Right hindlimb (tissue), 1 donor: Measurements from ENCODE around the gene PVALEF.
A peak's percentile ranks its signal among the peaks of the same experiment; 100 is the strongest.

Source experiments
- DNase-seq: peaks from one replicate; pipeline ENCODE4 v3.0.0-alpha.2; 2018

The PVALEF gene

DNA sequence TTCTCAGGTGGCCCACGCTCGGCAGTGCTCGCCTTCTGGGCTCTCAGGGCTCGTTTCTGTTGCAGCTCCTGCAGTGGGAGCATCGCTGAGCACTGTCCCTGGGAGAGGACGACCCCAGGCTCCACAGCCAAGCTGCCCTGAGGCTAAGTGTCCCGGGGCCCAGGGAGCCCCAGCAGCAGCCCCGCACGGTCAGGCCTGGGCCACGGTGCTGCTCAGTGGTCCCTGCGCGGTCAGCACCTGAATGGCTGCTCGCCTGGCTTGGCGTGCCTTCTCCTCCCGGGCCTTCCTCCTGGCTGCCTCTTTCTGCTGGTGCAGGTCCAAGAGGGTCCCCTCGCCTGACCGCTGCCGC is 34.1 kb downstream of the PVALEF start:
- no peak for DNase-seq

DNA sequence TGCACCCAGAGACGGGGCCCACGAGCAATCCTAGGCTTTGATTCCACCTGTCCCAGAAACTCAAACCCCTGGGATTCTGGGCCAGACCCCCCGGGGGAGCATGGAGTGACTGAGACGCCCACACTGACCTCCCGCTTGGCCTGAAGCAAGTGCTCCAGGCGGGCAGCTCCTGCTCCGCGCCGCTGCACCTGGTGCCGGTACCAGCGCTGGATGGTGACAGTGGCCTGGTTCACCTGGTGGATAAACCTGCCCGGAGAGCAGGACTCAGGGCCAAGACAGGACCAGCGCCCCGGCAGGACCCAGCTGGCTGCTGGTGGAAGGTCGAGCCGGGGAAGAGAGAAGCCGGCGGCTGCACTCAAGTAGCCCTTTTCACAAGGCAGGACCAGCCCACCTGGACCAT is 34.9 kb downstream of the PVALEF start:
- DNase-seq = no peak

DNA sequence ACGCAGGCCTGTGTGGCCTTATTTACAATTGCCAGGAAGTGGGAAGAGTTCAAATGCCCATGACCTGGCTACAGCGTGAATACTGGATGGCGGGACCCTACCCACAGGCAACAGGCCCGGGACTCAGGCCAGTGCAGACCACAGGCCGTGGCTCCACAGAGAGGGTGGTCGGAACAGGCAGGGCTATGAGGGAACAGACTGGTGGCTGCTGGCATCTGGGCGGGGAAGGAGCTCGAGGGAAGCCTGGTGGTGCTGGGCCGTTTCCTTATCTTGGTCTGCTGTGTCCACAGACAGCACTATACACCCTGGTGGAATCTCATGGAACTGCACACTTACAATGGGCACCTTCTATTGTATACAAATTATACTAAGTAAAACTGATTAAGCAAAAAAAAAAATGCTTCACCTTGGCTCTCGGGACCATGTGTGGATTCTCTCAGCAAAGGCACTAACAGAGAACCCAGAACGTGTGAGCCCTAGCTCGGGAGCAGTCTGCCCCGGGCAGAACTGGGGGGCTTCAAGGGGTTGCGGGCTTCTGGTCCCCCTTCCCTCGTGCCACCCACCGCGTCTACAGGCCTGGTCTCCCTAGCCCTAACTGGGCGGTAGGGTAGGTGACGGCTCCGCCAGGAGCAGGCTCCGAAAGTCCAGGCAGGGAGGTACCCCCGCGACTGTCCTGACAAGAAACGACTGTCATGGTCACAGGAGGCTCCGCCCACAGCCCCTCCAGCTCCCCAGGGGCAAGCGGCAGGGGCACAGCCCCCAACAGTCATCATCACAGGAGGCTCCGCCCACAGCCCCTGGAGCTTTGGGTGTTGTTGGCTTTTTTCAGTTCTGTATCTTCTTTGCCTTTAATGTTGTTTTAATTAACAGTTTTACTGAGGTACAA is 35.6 kb downstream of the PVALEF start:
- no peak for DNase-seq

DNA sequence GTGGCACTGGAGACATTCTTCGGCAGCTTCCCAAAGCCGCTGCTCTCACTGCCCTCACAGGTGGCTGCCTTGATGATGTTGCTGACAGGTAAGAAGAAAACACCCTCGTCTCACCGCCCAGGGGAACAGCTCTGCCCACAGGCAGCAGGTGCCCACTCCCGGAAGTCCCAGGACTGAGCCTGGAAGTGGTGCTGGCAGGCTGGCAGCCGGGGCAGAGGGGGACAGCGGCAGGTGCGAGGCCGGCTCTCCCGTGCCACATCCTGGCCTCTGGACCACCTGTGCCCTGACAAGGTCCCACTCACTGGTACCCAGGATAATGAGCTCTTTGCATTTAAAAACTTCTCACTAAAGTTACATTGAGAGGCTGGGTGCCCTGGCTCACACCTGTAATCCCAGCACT is 37.0 kb downstream of the PVALEF start:
- DNase-seq = no peak

DNA sequence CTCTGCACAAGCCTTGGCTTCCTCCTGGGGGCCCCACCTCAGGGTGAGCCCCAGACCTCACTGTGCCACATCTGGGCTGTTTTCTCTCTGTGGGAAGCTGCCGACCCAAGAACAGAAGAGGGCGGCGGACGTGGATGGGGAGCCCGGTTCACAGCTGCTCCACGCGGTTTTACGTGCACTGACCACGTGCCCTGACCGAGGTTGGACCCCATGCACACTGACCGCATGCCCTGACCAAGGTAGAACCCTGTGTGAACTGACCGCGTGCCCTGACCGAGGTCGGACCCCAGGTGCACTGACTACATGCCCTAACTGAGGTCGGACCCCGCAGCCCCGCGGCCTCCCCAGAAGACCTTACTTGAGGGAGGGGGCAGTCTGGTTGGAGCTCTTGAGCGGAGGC is 37.8 kb downstream of the PVALEF start:
- DNase-seq = no peak

DNA sequence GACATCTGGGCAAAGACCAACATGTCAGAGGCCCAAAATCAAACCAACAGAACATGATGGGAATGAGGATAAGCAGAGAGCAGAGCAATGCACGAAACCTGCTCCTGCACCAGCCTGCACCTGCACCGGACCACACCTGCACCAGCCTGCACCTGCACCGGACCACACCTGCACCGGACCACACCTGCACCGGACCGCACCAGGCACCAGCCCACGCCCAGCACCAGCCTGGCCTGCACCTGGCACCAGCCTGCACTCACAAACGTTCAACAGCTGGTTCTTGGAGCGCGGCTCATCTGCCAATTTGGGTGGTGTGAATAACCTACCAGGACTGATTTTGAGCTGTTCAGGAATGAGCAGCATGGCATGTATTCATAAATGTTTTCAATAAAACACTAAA is 39.3 kb downstream of the PVALEF start:
- DNase-seq = no peak

DNA sequence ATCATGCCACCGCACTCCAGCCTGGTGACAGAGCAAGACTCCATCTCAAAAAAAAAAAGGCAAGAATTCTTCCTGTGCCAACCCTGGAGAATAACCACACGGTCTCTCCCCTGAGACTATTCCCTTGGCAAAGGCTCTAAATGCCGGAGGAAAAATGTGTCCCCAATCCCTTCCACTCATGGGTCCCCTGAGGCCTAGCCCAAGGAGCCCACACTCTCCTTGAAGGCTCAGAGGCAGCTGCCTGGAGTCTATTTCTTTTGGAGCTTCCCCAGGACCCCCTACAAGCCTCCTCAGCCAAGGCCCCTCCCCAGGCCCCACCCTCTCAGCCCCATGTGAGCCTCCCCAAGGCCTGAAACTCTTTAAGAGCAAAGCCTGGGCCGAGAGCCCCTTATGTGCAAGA is 40.9 kb downstream of the PVALEF start:
- DNase-seq = no peak

DNA sequence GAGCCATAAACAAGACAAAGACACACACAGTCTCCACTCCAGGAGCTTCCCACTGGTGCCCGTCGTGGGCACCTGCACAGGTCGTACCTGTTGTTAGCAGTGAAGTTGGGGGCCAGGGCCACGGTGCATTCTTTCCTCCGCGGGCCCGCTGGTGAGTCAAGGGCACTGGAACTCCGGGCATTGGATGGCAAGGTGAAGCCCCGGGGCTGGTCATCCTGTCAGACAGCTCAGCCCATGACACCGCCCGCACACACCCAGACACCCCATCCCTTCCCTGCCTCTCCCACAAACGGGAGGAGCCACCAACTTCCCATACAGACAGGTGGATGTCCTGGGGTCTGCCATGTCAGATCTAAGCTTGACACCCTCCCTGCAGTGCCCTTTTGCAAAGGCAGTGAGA is 41.4 kb downstream of the PVALEF start:
- DNase-seq = no peak

DNA sequence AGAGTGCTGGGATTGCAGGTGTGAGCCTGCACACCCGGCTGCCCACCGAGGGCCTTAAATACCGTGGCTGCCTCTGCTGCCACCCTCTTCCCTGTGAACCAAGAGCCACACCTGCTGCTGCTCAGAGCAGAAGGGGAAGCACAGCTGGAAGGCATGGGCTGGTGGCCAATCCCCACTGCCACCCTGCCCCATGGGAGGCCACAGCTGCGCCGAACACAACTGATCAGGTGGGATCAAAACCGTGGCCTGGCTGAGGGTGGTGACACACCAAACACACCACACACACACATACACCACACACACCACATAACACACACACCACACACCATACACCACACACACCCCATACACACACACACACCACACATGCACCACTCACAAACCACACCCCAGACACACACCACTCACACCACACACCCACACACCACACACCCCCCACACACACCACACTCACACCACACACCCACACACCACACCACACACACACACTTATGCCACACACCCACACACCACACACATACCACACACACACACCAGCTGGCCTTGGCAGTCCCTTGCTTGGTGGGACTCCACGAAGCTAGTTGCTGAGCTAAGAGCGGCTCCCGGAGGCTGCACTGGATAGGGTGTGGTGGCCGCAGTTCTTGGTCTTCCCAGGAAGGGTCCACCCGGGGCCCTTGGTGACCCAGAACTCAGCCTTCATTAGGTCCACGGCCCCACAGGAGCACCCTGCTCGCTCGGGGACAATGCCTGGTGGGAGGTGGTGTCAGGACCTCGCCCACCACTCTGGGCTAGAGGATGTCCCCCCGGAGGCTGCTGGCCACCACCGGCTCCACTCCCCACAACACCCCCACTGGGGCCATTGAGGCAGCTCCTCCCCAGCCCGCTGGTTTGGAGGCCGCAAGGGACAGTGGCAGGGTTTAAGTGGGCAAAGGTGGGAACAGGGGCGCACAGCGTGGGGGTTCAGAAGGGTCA is 42.6 kb downstream of the PVALEF start:
- DNase-seq = peak; percentile 44

DNA sequence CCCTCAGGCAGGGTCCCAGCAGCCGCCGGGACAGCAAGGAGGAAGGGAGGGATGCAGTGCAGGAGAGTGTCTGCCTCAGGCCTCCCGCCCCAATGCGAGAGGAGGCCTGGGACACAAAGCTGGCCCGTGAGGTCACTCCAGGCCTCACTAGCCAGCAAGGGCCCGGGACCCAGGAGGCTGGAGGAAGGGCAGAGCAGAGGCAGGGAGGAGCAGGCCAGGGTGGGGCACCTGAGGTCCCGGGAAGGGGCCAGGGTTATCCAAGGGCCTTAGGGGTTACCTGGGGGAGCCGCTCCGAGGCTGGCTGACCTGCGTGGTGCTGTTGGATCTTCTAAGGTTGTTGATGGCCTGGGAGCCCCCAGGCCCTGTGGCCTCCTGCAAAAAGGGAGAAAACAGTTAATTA is 43.3 kb downstream of the PVALEF start:
- DNase-seq = no peak

DNA sequence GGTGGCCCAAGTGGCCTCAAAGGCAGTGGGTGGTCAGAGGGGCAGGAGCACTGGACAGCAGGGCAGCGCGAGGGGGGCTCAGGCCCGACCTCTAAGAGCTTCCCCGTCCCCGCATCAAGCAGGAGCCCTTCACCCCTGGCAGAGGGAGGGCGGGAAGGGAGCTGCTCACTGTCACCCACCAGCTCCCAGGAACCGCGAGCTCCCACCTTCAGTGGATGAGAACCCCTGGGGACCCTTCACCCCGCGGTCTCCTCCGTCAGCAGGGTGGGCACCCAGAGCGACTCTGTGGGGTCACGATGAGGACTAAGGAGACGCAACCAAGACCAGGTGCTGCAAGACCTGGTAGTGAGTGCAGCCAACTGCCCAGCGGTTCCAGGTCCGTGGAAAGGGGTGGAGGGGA is 43.8 kb downstream of the PVALEF start:
- DNase-seq = no peak

DNA sequence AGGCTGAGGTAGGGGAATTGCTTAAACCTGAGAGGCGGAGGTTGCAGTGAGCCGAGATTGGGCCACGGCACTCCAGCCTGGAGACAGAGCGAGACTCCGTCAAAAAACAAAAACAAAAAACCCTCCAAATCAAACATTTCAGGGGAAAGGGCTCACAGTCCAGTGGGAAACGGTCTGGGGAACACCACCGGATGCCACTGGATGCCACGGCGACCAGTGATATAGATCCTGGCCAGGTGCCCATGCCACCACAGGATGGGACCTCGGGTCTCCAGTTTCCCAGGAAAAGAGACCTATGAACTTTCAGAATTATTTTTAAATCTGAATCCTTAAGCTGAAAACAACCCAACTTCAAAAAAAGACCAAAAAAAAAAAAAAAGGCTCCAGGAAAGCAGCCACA is 45.2 kb downstream of the PVALEF start:
- DNase-seq = no peak

DNA sequence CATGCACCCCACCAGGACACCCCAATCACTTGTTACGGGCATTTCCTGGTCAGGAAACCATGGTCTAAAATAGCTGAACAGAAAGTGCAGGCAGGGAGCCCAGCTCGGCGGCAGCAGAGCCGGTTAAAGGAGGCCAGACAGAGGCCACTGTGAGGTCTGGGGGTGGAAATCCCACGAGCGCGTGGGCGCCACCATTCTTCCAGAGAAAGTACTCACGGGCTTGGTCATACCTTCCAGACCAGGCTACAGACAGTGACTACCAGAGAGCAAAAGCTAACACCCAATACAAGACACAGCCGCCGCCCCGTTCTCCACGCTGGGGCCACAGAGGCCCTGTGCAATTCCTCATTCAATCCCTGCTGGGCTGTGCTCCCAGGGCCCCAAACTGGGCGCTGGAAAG is 45.6 kb downstream of the PVALEF start:
- DNase-seq = no peak

DNA sequence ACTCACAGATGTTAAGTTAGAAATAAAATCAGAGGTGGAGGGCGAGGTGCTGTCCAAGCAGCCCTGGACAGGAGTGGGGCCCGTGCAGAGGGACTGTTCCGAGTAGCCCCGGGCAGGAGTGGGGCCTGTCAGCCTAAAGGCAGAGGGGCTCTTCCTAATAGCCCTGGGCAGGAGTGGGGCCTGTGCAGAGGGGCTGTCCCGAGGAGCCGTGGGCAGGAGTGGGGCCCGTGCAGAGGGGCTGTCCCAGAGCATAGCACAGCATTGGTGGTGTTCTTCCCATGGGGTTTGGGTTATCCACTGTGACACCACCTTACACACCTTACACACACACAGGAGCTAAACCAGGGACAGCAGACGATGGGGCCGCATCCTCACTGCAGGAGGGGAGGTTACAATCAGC is 47.1 kb downstream of the PVALEF start:
- DNase-seq = no peak

DNA sequence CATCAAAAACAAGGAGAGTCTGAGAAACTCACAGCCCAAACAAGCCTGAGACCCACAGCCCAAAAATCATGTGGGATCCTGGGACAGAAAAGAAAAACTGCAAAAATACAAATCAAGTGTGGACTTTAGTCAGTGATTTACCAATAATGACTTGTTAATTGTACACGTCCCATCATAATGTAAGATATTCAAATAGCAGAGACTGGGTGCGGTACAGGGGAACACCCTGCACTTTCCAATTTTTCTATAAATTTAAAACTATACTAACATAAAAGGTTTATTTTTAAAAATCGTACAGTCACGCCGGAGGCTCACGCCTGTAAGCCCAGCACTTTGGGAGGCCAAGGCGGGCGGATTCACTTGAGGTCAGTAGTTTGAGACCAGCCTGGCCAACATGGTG is 48.7 kb downstream of the PVALEF start:
- no peak for DNase-seq

DNA sequence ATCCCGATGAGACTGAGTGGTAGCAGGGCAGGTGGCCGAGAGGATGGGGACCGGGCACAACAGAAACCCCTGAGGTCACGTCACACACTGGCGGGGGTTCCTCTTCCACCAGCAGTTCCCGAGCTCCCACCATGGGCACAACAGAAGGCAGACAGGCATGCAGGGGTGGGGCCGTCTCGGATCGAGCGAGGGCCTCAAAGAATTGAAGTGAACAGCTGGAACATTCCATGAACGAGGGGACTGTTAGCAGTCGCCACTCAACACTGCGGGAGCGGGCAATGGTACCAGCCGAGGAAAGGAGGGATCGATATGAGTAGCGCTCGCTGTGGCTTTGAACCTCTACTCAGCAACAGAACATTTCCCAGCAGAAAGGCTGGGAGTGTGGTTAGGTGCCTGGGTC is 52.2 kb downstream of the PVALEF start:
- DNase-seq = peak; percentile 74

DNA sequence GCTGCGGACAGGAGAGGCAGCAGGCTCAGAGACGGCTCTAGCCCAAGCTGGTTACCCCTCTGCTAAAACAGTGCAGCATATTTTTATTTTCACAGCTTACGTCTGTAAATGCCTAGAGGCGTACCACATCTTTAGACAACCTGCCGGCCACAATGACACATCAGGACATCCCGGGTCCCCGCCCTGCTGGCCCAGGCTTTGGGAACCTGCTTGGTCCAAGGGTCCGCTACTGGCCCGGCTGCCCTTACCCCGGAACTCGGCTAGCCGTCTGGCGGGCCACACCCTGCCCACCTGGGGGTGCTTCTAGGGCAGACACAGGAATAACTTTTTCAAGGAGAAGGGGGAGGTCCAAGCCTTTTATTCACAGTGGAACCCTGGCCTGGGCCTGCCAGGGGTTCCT is 53.2 kb downstream of the PVALEF start:
- no peak for DNase-seq

DNA sequence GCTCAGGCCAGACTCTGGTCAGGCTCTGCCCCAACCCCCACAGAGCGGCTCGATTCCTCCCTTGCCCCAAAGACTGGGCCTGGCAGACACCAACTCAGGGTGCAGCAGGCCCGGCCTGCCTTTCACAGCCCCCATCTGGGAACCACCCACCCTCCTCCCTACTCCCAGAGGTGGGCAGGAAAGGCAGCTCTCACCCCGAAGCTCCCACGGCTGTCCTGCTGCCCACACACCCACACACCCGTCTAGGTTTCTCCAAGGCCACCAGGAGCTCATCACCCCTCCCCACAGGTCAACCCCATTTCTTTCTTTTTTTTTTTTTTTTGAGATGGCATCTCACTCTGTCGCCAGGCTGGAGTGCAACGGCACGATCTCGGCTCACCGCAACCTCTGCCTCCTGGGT is 53.7 kb downstream of the PVALEF start:
- DNase-seq = no peak

DNA sequence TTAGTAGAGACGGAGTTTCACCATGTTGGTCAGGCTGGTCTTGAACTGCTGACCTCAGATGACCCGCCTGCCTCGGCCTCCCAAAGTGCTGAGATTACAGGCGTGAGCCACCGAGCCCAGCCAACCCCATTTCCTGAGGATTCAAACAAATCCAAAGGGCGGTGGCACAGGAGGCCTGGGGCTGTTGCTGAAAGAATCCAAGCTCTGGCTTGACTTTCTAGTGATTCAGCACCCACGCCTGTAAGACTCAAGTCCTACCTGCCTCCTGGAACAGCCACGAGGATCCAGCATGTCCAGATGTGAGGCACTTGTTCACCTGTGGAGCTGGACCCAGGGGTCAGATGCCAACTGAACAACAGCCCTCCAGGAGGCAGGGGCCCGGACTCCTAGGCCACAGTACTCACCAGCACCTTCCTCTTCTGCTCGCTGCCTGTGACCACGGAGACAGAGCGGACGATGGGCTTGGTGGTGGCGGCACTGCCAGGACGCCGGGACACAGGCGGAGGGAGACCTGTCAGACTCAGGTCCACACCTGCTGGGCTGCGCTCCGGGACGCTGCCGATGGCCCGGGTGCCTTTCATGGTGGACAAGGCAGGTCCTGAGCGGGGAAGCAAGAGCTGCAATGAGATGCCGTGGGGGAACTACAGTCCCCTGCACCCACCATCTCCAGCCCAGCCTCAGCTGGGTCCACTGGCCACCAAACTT is 54.3 kb downstream of the PVALEF start:
- no peak for DNase-seq

DNA sequence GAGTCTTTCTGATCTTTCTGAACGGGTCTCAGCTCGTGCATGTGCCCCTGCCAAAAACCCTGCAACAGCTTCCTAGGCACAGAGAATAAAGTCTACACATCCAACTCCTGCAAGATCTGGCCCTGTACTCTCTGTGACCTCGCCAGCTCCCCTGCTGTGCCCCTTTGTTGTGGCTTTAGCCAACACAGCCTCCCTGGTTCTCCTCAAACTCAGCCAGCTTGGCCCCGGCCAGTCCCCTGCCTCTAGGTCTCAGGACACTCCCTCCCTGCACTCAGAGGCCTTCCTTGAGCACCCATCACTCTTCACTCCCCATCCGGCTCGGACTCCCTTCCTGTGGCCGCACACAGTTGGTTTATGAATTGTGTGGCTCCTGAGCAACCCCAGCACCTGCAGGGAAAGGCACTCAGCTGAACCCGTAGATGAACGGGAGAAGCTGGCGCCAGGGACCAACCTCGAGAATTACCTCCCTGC is 56.1 kb downstream of the PVALEF start:
- DNase-seq = no peak

DNA sequence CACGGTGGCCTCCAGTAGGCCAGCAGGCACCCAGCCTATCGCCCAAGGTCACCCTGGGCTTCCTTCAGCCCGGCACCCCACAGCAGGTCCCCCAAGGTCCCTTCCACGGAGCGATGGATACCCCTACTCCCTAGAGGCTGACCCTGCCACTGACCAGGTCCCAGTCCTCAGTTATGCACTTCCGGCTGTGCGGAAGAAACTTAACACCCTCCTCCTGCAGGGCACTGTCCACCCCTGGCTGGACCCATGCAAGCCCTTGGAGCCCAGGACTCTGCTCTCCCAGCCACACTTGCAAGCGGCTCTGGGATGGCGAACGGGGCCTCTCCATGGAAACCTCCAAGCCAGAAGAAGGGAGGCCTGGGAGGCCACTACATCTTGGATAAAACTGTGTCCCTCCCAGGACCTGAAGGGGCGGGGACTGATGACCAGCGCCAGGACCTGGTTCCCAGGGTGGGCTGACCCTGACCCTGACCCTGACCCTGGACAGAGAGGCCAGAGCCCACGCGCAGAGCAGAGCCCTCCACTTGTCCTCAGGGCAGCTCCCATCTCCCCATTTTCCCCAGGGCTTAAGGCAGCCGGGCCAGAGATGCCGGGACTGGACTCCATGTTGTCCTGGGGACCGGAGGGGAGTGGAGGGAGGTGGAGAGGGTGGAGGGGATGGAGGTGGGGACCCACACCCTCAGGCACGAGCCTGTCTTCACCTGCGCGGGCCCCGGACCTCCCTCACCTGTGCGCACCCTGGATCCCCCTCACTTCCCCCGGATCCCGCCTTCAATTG is 56.7 kb downstream of the PVALEF start:
- DNase-seq = no peak

DNA sequence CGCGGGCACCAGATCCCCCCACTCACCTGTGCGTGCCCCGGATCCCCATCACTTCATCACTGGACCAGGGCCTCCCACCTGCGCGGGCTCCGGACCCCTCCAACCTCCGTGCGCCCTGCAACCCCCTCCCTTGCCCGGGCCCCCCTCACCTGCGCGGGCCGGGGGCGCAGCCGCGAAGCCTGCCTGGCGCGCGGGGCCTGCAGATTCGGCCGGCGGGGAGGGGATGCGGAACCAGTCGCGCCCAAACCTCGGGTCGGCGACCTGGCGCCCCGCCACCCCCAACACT is 57.3 kb downstream of the PVALEF start:
- DNase-seq = no peak
